HL-60/S4 (cell line): Measurements from ENCODE around the gene ECD.
"Not testable (repeated sequence)": the region's sequence is repeated elsewhere in the genome, so short reads cannot be mapped to it uniquely, and the experiment has no call there.

ENCODE experiments used
- in situ Hi-C: fragments of 300-500 bp; cut with MboI; formaldehyde crosslinking; loops from 2 replicates; pipeline ENCODE4 v1.14.3; 2022; ENCODE audit warnings: low sequenced_read_pairs

The ECD gene

DNA sequence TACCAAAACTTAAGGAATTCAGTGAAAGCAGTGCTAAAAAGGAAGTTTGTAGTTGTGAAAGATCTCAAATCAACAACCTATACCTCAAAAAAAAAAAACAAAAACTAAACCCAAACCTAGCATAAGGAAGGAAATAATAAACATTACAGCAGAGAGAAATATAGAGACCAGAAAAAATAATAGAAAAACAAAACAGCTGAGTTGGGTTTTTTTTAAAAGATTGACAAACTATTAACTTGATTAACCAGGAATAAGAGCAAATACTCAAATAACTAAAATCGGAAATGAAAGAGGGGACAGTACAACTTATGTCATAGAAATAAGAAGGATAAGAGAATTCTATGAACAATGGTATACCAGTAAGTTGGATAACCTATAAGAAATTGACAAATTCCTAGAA is 6.7 kb downstream of the ECD start:
- in situ Hi-C loops: no loop called here

DNA sequence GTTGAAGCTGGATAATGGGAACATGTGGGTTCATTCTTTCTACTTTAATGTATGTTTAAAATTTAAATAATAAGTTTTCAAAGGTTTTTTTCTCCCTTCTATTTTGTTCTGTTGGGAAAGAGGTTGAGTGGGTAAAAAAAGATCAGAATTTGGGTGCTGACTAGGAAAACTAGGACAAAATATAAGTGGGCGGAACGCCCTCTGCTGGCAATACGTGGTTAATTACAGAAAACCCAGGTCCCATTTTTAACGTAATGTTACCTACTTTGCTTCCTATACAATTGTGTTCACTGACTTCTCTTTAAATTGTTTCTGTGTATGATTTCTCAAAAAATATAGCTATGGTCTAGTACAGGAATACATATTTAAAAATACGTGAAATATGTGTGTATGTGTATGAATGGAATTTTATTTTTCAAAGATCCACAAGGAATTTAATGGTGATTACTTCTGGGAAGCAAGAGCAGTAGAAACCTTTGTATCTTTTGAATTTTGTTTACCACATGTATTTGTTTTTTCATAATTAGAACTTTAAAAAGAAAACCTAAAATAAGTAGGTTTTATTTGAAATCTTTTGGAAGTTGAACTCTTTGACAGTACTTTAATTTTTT is 8.7 kb downstream of the ECD start:
- in situ Hi-C loops: no loop called here

DNA sequence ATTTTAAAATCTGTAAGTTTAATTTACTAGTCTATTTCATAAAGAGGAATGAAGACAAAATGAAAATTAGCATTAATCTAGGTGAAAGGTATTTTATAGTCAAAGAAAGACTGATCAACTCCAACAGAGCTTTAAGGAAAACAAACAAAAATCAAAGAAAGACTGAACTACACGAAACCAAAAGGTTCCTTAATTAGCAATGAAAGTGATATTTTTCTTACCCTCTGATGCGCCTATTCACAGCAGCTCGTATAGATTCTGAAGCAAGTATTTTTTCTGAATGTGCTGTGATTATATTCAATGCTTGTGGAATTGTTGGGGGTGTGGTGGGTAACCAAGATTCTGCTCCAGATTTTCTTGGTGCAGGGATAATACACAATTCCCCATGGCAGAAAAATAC is 11.8 kb downstream of the ECD start:
- in situ Hi-C loops: no loop called here

DNA sequence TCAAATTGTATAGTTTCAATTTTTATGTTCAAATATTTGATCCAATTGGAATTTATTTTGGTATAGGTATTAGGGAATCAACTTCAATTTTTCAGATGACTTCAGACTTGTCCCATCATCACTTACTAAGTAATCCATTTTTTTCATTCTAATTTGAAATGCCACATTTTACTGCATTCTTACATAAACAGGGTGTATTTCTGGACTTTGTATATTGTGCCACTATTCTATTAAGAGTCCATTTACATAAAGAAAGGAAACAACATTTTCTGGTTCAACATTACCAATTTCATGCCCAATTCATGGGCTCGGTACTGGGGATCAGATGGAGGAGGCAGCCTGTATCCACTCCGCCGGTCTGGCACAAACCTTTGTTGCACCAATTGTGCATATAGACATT is 15.8 kb downstream of the ECD start:
- in situ Hi-C loops: no loop called here

DNA sequence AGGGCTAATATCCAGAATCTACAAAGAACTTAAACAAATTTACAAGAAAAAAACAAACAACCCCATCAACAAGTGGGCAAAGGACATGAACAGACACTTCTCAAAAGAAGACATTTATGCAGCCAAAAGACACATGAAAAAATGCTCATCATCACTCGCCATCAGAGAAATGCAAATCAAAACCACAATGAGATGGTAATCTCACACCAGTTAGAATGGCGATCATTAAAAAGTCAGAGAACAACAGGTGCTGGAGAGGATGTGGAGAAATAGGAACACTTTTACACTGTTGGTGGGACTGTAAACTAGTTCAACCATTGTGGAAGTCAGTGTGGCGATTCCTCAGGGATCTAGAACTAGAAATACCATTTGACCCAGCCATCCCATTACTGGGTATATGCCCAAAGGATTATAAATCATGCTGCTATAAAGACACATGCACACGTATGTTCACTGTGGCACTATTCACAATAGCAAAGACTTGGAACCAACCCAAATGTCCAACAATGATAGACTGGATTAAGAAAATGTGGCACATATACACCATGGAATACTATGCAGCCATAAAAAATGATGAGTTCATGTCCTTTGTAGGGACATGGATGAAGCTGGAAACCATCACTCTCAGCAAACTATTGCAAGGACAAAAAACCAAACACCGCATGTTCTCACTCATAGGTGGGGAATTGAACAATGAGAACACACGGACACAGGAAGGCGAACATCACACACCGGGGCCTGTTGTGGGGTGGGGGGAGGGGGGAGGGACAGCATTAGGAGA is 17.0 kb downstream of the ECD start:
- in situ Hi-C loops: not testable (repeated sequence)

DNA sequence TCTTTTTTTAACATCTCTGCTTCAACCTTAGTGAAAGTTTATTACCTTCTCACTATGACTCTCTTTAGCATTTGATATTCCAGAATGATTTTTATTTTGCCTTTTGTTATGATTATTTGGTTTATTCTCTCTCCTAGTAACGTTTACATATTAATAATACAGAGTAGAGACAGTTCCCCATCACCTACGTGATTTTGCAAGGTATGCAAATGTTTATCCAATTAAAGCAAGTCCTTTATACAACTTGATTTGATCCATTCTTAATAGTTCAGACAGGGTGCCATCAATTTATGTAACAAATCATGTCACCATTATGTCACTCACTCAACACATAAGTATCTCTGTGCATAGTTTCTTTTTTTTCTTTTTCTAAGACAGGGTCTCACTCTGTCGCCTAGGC is 26.2 kb downstream of the ECD start:
- in situ Hi-C loops: no loop called here

DNA sequence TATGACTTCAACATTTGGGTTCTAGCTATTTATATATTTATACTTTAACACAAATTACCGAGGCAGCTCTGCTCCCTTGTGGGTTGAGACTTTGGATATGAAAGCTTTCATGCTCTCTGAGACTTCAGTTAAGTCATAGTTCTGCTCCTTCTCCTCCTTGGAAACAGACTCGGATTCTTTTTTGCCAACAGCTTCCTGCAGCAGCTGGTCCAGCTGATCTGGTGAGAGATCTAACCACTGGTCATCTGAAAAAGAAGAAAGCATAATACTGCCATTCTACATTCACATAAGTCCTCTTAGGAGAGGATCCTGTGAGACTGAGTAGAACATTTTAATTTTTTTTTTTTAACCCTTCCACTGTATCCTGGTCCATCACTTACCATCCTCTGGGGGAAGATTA is 28.6 kb downstream of the ECD start:
- in situ Hi-C loops: no loop called here

DNA sequence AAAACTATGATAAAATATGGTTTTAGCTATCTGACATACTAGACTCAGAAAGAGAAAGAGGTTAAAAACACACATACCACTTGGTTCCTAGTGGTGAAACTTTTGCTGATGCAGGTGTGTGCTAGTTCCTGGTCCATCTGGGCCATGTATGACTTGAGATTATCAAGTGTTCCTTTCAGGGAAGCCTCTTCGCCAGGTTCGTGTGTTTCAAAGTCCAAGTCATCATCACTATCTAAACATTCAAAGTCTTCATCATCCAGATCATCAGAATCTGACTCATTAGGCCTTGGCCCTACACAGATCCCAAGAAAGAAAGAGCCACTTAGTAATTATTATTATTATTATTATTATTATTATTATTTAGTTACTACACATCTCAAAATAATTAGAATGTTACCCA is 31.2 kb downstream of the ECD start:
- in situ Hi-C loops: no loop called here

DNA sequence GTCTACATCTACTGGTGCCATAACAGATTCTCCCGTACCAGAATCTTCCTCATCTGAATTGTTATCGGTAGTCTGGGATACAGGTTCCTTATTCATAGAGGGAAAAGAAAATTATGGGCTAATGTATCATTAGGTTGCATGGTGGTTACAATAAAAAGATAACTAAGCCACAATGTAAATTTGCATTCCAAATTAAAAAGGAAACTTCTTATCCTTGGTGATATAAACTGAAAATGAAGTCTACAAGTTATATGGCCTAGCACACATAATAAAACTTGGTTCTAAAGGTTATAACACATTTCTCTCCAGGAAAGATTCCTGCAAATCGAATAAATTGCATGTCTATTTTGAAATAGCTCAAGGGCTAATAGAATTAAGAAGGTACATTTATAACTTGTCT is 33.1 kb downstream of the ECD start:
- in situ Hi-C loops: no loop called here

DNA sequence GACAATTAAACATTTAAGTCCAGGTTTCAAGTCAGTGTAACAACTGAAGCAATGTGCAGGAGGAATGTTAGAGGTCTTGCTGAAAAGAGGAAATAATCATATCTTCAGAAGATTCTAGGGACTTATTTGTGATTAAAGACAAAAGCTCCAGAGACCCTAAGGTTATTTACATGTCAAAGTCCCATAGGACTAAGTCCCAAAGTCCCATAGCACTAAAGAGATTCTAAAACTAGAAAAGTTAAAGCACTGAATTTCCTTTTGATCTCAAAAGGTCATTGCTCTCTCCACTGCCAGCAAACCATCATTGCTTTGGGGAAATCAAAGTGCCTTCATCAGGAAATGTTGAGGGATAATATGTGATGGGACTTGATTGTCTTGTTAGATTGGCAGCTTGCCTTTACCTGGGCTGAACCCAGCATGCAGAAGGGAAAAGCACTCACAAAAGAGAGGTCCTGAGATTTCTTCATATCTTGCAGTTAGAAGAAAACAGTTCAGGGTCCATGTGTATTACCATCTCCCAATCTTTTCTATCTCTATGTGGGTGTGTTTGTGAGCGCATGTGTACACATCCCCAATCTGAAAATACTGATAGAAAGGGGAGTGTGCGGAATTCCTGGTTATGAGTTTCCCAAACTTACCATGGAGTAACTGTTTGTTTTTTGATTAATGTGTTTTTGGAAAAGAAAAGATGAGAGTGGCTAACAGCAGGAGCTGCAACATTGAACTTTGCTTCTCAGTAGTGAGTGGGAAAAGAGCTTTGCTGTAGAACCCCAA is 35.7 kb downstream of the ECD start:
- in situ Hi-C loops: no loop called here

DNA sequence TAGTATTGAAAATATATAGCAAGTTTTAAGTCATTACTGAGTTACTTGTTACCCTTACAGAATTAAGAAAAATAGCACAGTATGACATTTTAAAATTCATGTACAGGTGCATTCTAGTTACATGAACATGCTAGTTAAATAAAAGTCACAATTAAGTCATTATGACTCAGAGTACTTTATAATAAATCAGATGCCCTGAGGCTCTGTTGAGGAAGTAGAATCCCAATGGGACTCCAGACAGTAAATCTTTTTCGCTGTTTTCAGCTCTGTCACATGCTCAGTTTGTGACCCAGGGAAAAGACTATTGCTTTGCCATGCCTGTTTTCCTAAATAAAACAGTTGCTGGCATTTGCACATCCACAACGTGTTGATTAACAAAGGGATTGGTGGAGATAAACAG is 36.5 kb downstream of the ECD start:
- in situ Hi-C loops: no loop called here

DNA sequence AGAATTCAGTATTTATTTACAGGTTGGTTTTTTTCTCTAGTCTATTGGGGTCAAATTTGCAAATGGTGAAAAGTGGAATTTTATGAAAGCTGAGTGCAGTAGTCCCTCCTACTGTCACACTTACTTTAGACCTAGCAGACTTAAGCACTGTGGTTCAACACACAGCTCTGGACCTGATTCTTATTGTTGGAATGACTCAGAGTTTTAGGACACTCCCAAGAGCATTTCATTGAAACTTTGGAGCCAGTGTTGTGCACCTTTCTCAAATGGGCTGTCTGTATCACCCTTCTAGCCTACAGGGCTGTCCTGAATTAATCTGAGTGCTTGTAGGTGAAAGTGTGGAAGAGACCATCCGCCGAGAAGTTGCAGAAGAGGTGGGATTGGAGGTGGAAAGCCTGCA is 41.5 kb downstream of the ECD start:
- in situ Hi-C loops: no loop called here

DNA sequence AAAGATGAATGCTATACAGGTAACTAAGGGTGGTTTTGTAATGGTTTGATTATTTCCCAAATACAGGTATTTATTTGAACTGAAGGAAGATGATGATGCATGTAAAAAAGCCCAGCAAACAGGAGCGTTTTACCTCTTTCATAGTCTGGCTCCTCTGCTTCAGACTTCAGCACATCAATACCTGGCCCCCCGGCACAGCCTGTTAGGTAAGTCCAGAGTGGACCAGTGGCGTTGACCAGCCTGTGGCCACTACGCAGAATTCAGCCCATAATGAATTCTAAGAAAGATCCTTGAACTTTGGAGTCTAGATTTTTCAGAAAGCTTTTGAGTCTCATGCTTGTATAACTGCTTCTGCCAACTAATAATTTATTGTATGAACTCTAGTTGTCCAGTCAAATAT is 47.9 kb downstream of the ECD start:
- in situ Hi-C loops: no loop called here

DNA sequence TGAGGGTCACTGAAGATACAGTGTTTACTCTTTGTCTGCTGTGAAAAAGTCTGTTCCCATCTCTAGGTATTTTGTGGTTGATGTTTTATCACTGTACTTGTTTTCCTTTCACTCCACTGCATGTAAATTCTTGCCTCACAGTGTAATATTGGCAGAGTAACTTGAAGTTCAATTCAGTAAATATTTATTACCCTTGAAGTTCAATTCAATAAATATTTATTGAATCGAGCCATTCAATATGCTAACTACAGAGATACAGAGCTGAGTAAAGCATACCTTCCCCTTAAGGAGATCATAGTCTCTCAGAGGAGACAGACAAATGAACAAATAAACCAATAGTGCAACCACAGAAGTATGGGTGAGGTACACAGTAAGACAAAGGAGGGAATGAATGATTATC is 48.4 kb downstream of the ECD start:
- in situ Hi-C loops: no loop called here

DNA sequence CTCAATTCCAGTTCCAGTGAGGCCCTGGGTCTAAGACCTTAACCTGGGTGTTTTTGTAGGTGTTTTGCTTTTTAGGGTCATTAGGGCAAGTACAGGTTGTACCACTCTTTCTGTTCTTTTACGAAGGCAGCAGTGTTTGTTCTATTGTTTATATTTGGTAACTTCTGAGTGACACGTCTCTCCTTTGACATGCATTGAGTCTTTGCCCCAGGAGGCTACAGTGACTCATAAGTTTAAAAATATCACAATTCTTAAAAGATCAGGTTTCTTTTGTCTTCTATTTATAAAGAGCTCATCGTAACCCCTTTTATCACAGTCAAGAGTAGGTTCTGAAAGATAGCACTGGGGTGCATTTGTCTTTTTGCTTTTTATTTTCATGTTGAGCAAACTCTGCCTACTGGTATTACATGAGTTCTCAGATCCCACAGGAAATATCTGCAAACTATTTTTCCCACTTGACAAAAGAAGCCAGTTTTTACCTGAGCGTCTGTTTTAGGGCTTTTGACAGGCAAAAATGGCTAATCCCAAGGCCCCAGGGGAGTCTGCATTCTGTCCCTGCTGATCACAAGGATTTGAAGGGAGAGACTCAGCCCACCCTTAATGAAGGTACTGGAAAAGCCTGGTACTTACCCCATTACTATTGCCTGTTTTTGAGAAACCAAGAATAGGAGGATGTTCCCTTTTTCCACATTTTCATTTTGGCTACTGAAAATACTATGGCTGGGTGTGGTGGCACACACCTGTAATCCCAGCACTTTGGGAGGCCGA is 49.6 kb downstream of the ECD start:
- in situ Hi-C loops: no loop called here

DNA sequence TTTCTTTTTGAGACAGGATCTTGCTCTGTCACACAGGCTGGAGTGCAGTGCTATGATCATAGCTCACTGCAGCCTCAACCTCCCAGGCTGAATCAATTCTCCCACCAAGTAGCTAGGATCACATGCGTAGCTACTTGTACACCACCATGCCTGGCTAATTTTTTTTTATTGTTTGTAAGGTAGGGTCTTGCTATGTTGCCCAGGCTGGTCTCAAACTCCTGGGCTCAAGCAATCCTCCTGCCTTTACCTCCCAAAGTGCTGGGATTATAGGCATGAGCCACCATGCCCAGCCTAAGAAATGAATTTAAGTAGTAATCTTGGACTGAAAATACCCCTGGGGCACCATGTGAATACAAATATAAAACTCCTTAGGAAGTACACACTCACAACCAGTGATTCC is 51.8 kb downstream of the ECD start:
- in situ Hi-C loops: no loop called here

DNA sequence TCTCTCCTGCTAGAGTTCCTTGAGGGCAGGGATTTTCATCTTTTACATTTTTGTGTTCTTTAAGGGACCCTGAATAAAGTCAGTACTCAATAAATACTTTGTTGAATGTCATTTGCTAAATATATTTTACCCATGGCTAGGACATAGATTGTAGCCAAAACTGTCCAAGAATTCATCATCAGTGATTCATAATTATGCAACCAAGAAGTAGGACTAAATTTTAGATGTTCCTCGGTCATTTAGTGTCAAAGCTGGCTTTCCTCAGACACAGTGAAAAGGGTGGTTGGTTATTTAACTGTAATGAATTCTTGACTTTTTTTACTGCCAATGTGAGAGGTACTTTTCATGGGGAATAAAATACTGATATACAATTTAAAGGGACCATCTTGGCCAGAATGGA is 54.3 kb downstream of the ECD start:
- in situ Hi-C loops: no loop called here

DNA sequence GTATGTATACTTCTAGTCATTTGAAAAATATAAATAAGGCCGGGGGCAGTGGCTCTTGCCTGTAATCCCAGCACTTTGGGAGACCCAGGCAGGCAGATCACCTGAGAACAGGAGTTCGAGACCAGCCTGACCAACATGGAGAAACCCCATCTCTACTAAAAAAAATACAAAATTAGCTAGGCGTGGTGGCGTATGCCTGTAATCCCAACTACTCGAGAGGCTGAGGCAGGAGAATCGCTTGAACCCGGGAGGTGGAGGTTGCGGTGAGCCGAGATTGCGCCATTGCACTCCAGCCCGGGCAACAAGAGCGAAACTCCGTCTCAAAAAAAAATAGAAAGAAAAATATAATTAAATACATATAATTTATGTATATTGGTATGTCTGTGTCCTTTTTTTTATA is 55.8 kb downstream of the ECD start:
- in situ Hi-C loops: not testable (repeated sequence)

DNA sequence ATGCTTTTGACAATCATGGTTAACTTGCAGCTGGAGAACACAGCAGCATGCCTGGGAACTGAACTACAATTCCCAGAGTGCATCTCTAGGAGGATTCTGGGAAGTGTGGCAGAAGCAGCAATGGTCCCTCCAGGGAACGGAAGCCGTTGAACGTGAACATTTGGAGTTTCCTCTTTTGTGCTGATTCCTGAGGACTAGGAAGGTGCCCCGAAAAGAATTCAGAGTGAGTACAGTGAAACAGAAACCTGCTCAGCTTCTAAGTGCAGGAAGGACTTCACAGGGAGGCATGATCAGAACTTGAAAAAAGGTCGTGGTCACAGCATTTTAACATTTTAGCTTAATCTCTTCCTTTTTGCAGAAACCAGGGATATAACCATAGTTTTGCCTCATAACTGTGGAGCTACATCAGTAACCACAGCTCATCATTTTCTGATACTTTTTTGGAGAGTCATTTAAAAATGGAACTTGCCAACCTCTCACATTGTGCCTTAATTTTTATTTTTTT is 57.4 kb downstream of the ECD start, which contains the start of gene NUDT13:
Gene NUDT13 (plus strand): TSS at position 111 of the 505 bp plus-strand sequence. CDS start 3,911 bp downstream, outside the sequence.
- in situ Hi-C loops: no loop called here

DNA sequence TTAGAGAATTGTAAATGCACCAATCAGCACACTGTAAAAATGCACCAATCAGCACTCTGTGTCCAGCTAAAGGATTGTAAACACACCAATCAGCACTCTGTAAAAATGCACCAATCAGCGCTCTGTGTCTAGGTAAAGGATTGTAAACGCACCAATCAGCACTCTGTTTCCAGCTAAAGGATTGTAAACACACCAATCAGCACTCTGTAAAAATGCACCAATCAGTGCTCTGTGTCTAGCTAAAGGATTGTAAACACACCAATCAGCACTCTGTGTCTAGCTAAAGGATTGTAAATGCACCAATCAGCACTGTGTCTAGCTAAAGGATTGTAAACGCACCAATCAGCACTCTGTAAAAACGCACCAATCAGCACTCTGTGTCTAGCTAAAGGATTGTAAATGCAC is 58.6 kb downstream of the ECD start:
- in situ Hi-C loops: not testable (repeated sequence)

DNA sequence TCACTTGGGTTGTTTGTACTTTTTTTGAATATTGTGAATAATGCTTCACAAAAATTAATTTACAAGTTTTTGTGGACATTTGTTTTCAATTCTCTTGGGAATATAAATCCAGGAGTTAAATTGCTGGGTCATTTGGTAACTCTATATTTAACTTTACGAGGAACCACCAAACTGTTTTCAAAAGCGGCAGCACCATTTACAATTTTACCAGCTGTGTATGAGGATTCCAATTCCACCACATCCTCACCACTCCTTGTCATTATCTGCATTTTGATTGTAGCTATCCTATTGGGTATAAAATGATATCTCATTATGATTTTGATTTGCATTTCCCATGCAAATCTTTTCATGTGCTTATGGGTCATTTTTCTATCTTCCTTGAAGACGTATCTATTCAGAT is 61.5 kb downstream of the ECD start:
- in situ Hi-C loops: no loop called here
